A549 (cell line): Measurements from ENCODE around the gene JMJD6.

Experiments used
- BHLHE40 ChIP-seq: IDR thresholded peaks from 2 replicates; pipeline ENCODE4 v1.6.1; 2012; ENCODE audit warnings: low read depth, low read length, inconsistent platforms
- CHD2 ChIP-seq: fragments of 150-350 bp; IDR thresholded peaks from 2 replicates; pipeline ENCODE4 v1.6.1; 2014; ENCODE audit warnings: low read length; ENCODE audit not compliant: partially characterized antibody
- CTCF ChIP-seq: fragments of >200 bp; sonication (Bioruptor Twin); formaldehyde crosslinking; IDR thresholded peaks from 3 replicates; pipeline ENCODE4 v1.5.1; 2016
- EP300 ChIP-seq, 2 experiments: fragments of >200 bp; sonication (Bioruptor Twin); formaldehyde crosslinking; IDR thresholded peaks; 2 replicates in 1 of 2; 3 replicates in 1 of 2; pipeline ENCODE4 v1.6.1; 2016 to 2017
- HOXB13 ChIP-seq: fragments of 250-450 bp; sonication (Bioruptor Pico); IDR thresholded peaks from 2 replicates; pipeline ENCODE4 v1.5.0; 2020; ENCODE audit warnings: low read depth, mild to moderate bottlenecking, moderate library complexity
- NPAS2 ChIP-seq: fragments of 250-450 bp; sonication (Bioruptor Pico); IDR thresholded peaks from 2 replicates; pipeline ENCODE4 v1.8.0; 2022; ENCODE audit warnings: mild to moderate bottlenecking, moderate library complexity, borderline replicate concordance
- PHF8 ChIP-seq: fragments of 200-600 bp; sonication (generic); IDR thresholded peaks from 2 replicates; pipeline ENCODE4 v1.6.1; 2016; ENCODE audit warnings: low read depth, mild to moderate bottlenecking, antibody characterized with exemption, moderate library complexity, borderline replicate concordance
- SREBF2 ChIP-seq: fragments of 450-650 bp; IDR thresholded peaks from 2 replicates; pipeline ENCODE4 v1.6.1; 2014; ENCODE audit warnings: mild to moderate bottlenecking, moderate library complexity
- TF ChIP-seq, protein P1 (sequence below): fragments of 250-450 bp; sonication (Bioruptor Pico); IDR thresholded peaks from 2 replicates; pipeline ENCODE4 v1.5.0; 2021; ENCODE audit warnings: mild to moderate bottlenecking, moderate library complexity, borderline replicate concordance

GRCh38 chr17:76702941-76703637 lies 23.3 kb downstream of the JMJD6 start:
- TF ChIP-seq EP300 (IDR thresholded peaks at IDR 0.05): no peak
- no peak for TF ChIP-seq CTCF
- TF ChIP-seq NPAS2: no peak
- TF ChIP-seq HOXB13 (CRISPR knock-in tag): no peak
- TF ChIP-seq SREBF2: no peak
- TF ChIP-seq PHF8: no peak
- no peak for TF ChIP-seq BHLHE40
- TF ChIP-seq, protein P1, sequence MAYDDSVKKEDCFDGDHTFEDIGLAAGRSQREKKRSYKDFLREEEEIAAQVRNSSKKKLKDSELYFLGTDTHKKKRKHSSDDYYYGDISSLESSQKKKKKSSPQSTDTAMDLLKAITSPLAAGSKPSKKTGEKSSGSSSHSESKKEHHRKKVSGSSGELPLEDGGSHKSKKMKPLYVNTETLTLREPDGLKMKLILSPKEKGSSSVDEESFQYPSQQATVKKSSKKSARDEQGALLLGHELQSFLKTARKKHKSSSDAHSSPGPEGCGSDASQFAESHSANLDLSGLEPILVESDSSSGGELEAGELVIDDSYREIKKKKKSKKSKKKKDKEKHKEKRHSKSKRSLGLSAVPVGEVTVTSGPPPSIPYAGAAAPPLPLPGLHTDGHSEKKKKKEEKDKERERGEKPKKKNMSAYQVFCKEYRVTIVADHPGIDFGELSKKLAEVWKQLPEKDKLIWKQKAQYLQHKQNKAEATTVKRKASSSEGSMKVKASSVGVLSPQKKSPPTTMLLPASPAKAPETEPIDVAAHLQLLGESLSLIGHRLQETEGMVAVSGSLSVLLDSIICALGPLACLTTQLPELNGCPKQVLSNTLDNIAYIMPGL (CRISPR knock-in tag): no peak
- no peak for TF ChIP-seq CHD2
